Type B pancreatic cell (in vitro differentiated cells): ENCODE results near the gene NIM1K. TPM values are rescaled to one million over a fixed set of nuclear protein-coding genes. Genes with fewer than 3 reads are reported as not detected.

Source experiments
- DNase-seq: peaks from one replicate; pipeline ENCODE4 v3.0.0; 2021; ENCODE audit warnings: mixed read lengths; ENCODE audit not compliant: unreplicated experiment; ENCODE audit errors: extremely low spot score
- H3K27ac Mint-ChIP-seq: 2 replicates; pipeline ENCODE4 v1.8.0; 2021; ENCODE audit warnings: mild to moderate bottlenecking, mixed read lengths
- H3K27me3 Mint-ChIP-seq: 2 replicates; pipeline ENCODE4 v1.8.0; 2021; ENCODE audit warnings: mixed read lengths
- H3K36me3 Mint-ChIP-seq: 2 replicates; pipeline ENCODE4 v1.8.0; 2021; ENCODE audit warnings: mixed read lengths
- H3K4me1 Mint-ChIP-seq: one replicate; pipeline ENCODE4 v1.8.0; 2021; ENCODE audit warnings: mixed read lengths; ENCODE audit not compliant: unreplicated experiment
- H3K4me3 Mint-ChIP-seq: 2 replicates; pipeline ENCODE4 v1.8.0; 2021; ENCODE audit warnings: mild to moderate bottlenecking, mixed read lengths
- H3K9me3 Mint-ChIP-seq: 2 replicates; pipeline ENCODE4 v1.8.0; 2021; ENCODE audit warnings: mixed read lengths
- CTCF ChIP-seq: fragments of 200-600 bp; sonication (generic); conservative IDR thresholded peaks from 2 replicates; pipeline ENCODE4 v1.5.0; 2021; ENCODE audit warnings: antibody characterized with exemption, mild to moderate bottlenecking
- total RNA-seq: library from RNA; stranded (reverse); gene quantifications from 2 replicates; pipeline ENCODE4 v1.2.1, GENCODE V29; 2021; ENCODE audit warnings: low replicate concordance

Gene NIM1K
- total RNA-seq, 1 donor from 2014 or later = 0.43 TPM

GRCh38 chr5:43216941-43217340 lies 24.9 kb downstream of the NIM1K start:
- H3K4me3 Mint-ChIP-seq = no peak overlapping the region
- no peak for DNase-seq
- no peak for TF ChIP-seq CTCF
- H3K9me3 Mint-ChIP-seq = no peaks in the 10 kb centered on the region
- H3K27me3 Mint-ChIP-seq = peaks cover 4% of the 10 kb centered on the region
- H3K27ac Mint-ChIP-seq = no peak overlapping the region
- no peaks in the 10 kb centered on the region for H3K4me1 Mint-ChIP-seq
- H3K36me3 Mint-ChIP-seq = no peaks in the 10 kb centered on the region

- TF ChIP-seq CTCF = no peak
- no peaks in the 10 kb centered on the region for H3K36me3 Mint-ChIP-seq
- no peak for DNase-seq
- peak overlapping the region; percentile 47 for H3K27ac Mint-ChIP-seq
- no peaks in the 10 kb centered on the region for H3K27me3 Mint-ChIP-seq
- H3K4me1 Mint-ChIP-seq = no peaks in the 10 kb centered on the region
- no peak overlapping the region for H3K4me3 Mint-ChIP-seq
- no peaks in the 10 kb centered on the region for H3K9me3 Mint-ChIP-seq
These were observed 27.1 kb downstream of the NIM1K start for GRCh38 chr5:43219120-43219519.

- H3K4me1 Mint-ChIP-seq = no peaks in the 10 kb centered on the region
- H3K27ac Mint-ChIP-seq = no peak overlapping the region
- no peak overlapping the region for H3K4me3 Mint-ChIP-seq
These were observed 29.5 kb downstream of the NIM1K start for GRCh38 chr5:43221502-43221901.

GRCh38 chr5:43225649-43226245 lies 33.7 kb downstream of the NIM1K start:
- no peak for TF ChIP-seq CTCF
- Mint-ChIP-seq H3K27me3 (no peaks in the 10 kb centered on the region), H3K9me3 (no peaks in the 10 kb centered on the region), H3K27ac (no peak overlapping the region), H3K4me1 (no peaks in the 10 kb centered on the region), H3K36me3 (no peaks in the 10 kb centered on the region), H3K4me3 (no peak overlapping the region)
- no peak for DNase-seq

More at GRCh38 chr5:43221502-43221901, 29.5 kb downstream of the NIM1K start:
- H3K36me3 Mint-ChIP-seq = no peaks in the 10 kb centered on the region
- H3K9me3 Mint-ChIP-seq = no peaks in the 10 kb centered on the region
- no peak for DNase-seq
- H3K27me3 Mint-ChIP-seq = no peaks in the 10 kb centered on the region
- no peak for TF ChIP-seq CTCF

- TF ChIP-seq CTCF = peak; percentile 75
- no peak for DNase-seq
- no peaks in the 10 kb centered on the region for H3K4me1 Mint-ChIP-seq
- no peaks in the 10 kb centered on the region for H3K27me3 Mint-ChIP-seq
- H3K27ac Mint-ChIP-seq = no peak overlapping the region
- H3K4me3 Mint-ChIP-seq = no peak overlapping the region
- H3K36me3 Mint-ChIP-seq = no peaks in the 10 kb centered on the region
- no peaks in the 10 kb centered on the region for H3K9me3 Mint-ChIP-seq
These were observed 35.6 kb downstream of the NIM1K start for GRCh38 chr5:43227655-43228054.

- no peak overlapping the region for H3K4me3 Mint-ChIP-seq
- no peak for TF ChIP-seq CTCF
- no peak for DNase-seq
- no peaks in the 10 kb centered on the region for H3K36me3 Mint-ChIP-seq
- H3K27me3 Mint-ChIP-seq = no peaks in the 10 kb centered on the region
- no peaks in the 10 kb centered on the region for H3K4me1 Mint-ChIP-seq
- no peaks in the 10 kb centered on the region for H3K9me3 Mint-ChIP-seq
- no peak overlapping the region for H3K27ac Mint-ChIP-seq
These were observed 38.7 kb downstream of the NIM1K start for GRCh38 chr5:43230707-43231106.
